ENCODE data around the gene KCNG2. TPM values are rescaled to one million over a fixed set of nuclear protein-coding genes. Genes with fewer than 3 reads are reported as not detected.

Gene KCNG2
- total and polyA plus RNA-seq, 2 of the 4 experiments (the other 2 are of a cell fraction) = not detected

- Histone ChIP-seq H3K36me3 (ENCODE audit: control insufficient read depth, insufficient read depth, low read length) (no peaks in the 10 kb centered on the region), H3K27me3 (ENCODE audit: control insufficient read depth, insufficient read depth, low read length) (no peaks in the 10 kb centered on the region), H3K18ac (ENCODE audit: low read depth, low read length) (no peak overlapping the region), H3K56ac (ENCODE audit: extremely low read depth, insufficient read depth, low read length) (no peak overlapping the region), H2BK20ac (ENCODE audit: low read depth, low read length) (no peak overlapping the region), H3K23ac (ENCODE audit: low read depth, low read length) (no peak overlapping the region), H2AFZ (replicated peaks; ENCODE audit: low read length, poor library complexity) (no peak overlapping the region), H3K9me3 (ENCODE audit: control insufficient read depth, insufficient read depth, low read length) (no peaks in the 10 kb centered on the region), H4K8ac (ENCODE audit: low read depth in 2 of 2, low read length in 2 of 2) (no peak overlapping the region), H2BK120ac (ENCODE audit: low read depth, low read length) (no peak overlapping the region), H3K4me1 (ENCODE audit: control insufficient read depth, insufficient read depth, low read length) (peaks cover 5% of the 10 kb centered on the region; the same call in 1 of the 2 replicates), H4K20me1 (ENCODE audit: insufficient read depth, low read length) (no peaks in the 10 kb centered on the region), H2AK5ac (ENCODE audit: low read depth, low read length) (no peak overlapping the region), H3K4ac (ENCODE audit: low read depth, low read length) (no peak overlapping the region), H2AK9ac (replicated peaks; ENCODE audit: low read depth, low read length, poor library complexity) (no peak overlapping the region), H4K91ac (ENCODE audit: insufficient read depth, low read depth, low read length) (no peak overlapping the region), H2BK5ac (ENCODE audit: low read depth, low read length, poor library complexity, severe bottlenecking) (no peak overlapping the region), H2BK15ac (ENCODE audit: low read depth, low read length) (no peak overlapping the region), H3K27ac (ENCODE audit: insufficient read depth, low read length) (no peak overlapping the region), H3K14ac (replicated peaks; ENCODE audit: low read depth, low read length) (no peak overlapping the region), H3K4me3 (ENCODE audit: insufficient read depth, low read depth, low read length) (no peak overlapping the region), H3K9me1 (ENCODE audit: insufficient read depth, low read length) (peaks cover 7% of the 10 kb centered on the region), H4K5ac (ENCODE audit: low read depth, low read length) (no peak overlapping the region), H3K79me1 (ENCODE audit: low read depth in 1 of 2, low read length in 2 of 2) (no peaks in the 10 kb centered on the region), H3K9ac (ENCODE audit: low read depth, low read length) (no peak overlapping the region), H3K4me2 (ENCODE audit: low read depth, low read length) (no peak overlapping the region)
- 88% methylated on average over 24 of the region's 25 CpGs; no CpG with 5 or more reads in 1 of the 2 experiments for WGBS, 2 experiments (ENCODE audit: extremely low coverage in 2 of 2, insufficient read length in 1 of 2)
- ChIA-PET POLR2A (ENCODE audit: unreplicated experiment) (no interaction called here), CTCF (no interaction called here)
- DNase-seq (no peak), ATAC-seq (ENCODE audit: low read depth) (no peak)
- in situ Hi-C loops (cut with MboI; ENCODE audit: low sequenced_read_pairs) (no loop called here), dilution Hi-C loops (cut with HindIII; ENCODE audit: low sequenced_read_pairs, unreplicated experiment) (no loop called here), intact Hi-C loops (cut with micrococcal nuclease) (no loop called here)
- TF ChIP-seq MAFK (IDR thresholded peaks at IDR 0.05; ENCODE audit: low read depth, low read length) (no peak), BHLHE40 (IDR thresholded peaks at IDR 0.05; ENCODE audit: low read depth, low read length) (no peak), NFE2L2 (IDR thresholded peaks at IDR 0.05; ENCODE audit: low read depth, low read length) (no peak), MXI1 (IDR thresholded peaks at IDR 0.05; ENCODE audit: borderline replicate concordance, low read depth, low read length) (no peak), ELK1 (IDR thresholded peaks at IDR 0.05; ENCODE audit: borderline replicate concordance, low read depth, low read length) (no peak), POLR2A (IDR thresholded peaks at IDR 0.05; ENCODE audit: low read depth, low read length) (no peak), RAD21 (IDR thresholded peaks at IDR 0.05; ENCODE audit: low read length) (no peak)
- BruUV-seq (replicated peaks) = no TSS peak
These were observed 54.2 kb downstream of the KCNG2 start for GRCh38 chr18:79851950-79852349.

Measured in IMR-90 (cell line).